ENCODE data around the gene YBEY.
A peak's percentile ranks its signal among the peaks of the same experiment; 100 is the strongest.

The YBEY gene

DNA sequence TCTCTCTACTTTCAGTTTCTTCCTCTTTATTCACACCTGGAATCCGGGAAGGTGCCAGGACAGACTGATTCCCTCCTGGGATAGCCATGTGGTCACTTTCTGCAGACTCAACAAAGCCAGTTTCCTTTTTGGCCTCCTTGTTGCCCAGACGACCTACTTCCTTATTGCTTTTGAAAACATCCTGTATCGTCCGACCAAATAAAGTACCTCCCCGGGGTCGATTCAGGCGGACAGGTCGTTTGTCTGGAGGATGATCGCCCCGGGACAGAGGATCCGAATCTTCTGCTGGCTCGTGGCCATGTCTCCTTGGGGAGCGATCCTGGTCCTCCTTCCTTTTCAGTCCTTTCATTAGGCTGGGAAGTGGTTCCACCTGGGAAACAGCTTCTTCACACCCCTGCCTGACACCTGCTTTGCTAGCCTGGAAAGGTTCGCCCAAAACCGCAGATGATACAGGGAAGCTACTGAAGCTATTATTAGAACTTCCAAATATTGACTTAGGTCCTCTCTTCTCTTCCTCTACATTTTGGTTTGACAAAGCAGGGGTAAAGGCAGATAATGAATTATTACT is 2.0 kb upstream of the YBEY start:
- peaks cover 11 to 52% (median 46%) of the 10 kb centered on the region in 5 donors for H3K4me1 ChIP-seq (ENCODE audit: control insufficient read depth in 5 of 5, insufficient read depth in 5 of 5, low read length in 5 of 5)
- H3K4me3 ChIP-seq (ENCODE audit: low read depth in 1 of 5, low read length in 5 of 5), result peak overlapping the region in 3 of 5 donors; percentile 25 to 42 (median 40)
- H3K36me3 ChIP-seq (ENCODE audit: control insufficient read depth in 5 of 5, insufficient read depth in 5 of 5, low read length in 5 of 5), result peaks cover 0 to 24% (median 20%) of the 10 kb centered on the region in 5 donors
- H3K9me3 ChIP-seq (ENCODE audit: control insufficient read depth in 5 of 5, low read length in 5 of 5), result no peaks in the 10 kb centered on the region
- no peak overlapping the region for H3K27ac ChIP-seq (ENCODE audit: low read depth, low read length)
- H3K27me3 ChIP-seq (ENCODE audit: control insufficient read depth in 5 of 5, insufficient read depth in 4 of 5, low read length in 5 of 5), result no peaks in the 10 kb centered on the region
- peak overlapping the region; percentile 45 to 91 (median 54) for H3K9ac ChIP-seq (ENCODE audit: low read length in 5 of 5)

DNA sequence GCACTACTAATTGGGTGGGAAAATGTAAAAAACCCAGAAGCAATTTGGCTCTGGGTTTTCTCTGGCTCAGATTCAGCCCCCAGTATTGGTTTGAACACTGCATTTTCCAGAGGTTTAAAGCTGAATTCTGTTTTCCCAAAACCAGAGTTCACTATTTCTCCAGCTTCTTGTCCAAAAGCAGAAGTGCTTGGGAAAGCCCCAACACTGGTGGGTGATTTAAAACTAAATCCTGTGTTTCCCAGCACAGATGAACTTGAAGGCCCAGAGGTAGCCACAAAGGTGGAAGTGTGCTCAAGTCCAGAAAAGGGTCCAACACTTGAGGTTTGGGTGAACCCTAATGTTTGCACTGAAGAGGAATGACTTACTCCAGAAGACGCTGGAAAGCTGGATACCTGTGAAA is 1.4 kb upstream of the YBEY start:
- H3K27ac ChIP-seq (ENCODE audit: low read depth, low read length), result no peak overlapping the region
- H3K36me3 ChIP-seq (ENCODE audit: control insufficient read depth in 5 of 5, insufficient read depth in 5 of 5, low read length in 5 of 5), result peaks cover 0 to 19% (median 14%) of the 10 kb centered on the region in 5 donors
- H3K9ac ChIP-seq (ENCODE audit: low read length in 5 of 5), result peak overlapping the region; percentile 25 to 91 (median 90)
- H3K4me1 ChIP-seq (ENCODE audit: control insufficient read depth in 5 of 5, insufficient read depth in 5 of 5, low read length in 5 of 5), result peaks cover 11 to 52% (median 46%) of the 10 kb centered on the region in 5 donors
- H3K4me3 ChIP-seq (ENCODE audit: low read depth in 1 of 5, low read length in 5 of 5), result peak overlapping the region; percentile 74 to 91 (median 81)
- H3K9me3 ChIP-seq (ENCODE audit: control insufficient read depth in 5 of 5, low read length in 5 of 5), result no peaks in the 10 kb centered on the region
- no peaks in the 10 kb centered on the region for H3K27me3 ChIP-seq (ENCODE audit: control insufficient read depth in 5 of 5, insufficient read depth in 4 of 5, low read length in 5 of 5)

DNA sequence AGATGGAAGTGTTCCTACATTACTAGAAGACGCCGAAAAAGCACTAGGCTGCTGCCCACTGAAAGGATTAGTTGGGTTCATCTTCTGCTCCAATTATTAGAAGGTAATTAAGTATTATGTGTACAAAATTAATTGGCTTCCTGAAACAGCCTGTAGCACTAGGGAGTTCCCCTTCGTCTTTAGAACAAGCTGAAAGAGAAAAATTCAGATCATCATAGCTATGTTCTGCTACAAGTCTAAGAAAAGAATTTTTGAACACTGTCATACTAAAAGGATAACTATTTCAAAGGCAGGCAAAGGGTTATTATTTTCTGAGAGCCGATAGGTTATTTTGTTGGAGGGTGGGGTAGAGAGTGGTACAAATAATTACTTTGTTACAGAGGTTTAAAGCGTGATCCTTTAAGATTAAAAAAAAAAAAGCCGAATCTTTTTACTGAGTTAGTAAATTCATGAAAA is 908 bp upstream of the YBEY start, which contains the start of gene MCM3AP:
Gene MCM3AP, minus strand, starts transcription at position 406 of the 456 bp plus-strand sequence. Its CDS starts 325 bp downstream, at position 81.
- H3K36me3 ChIP-seq (ENCODE audit: control insufficient read depth in 5 of 5, insufficient read depth in 5 of 5, low read length in 5 of 5), result peaks cover 0 to 15% (median 9%) of the 10 kb centered on the region in 5 donors
- peak within 1 kb of the TSS; percentile 86 for H3K27ac ChIP-seq (ENCODE audit: low read depth, low read length)
- no peaks in the 10 kb centered on the region for H3K9me3 ChIP-seq (ENCODE audit: control insufficient read depth in 5 of 5, low read length in 5 of 5)
- H3K9ac ChIP-seq (ENCODE audit: low read length in 5 of 5), result peak within 1 kb of the TSS; percentile 88 to 91 (median 90)
- H3K4me3 ChIP-seq (ENCODE audit: low read depth in 1 of 5, low read length in 5 of 5), result peak within 1 kb of the TSS; percentile 80 to 91 (median 85)
- H3K4me1 ChIP-seq (ENCODE audit: control insufficient read depth in 5 of 5, insufficient read depth in 5 of 5, low read length in 5 of 5), result peaks cover 11 to 52% (median 46%) of the 10 kb centered on the region in 5 donors
- no peaks in the 10 kb centered on the region for H3K27me3 ChIP-seq (ENCODE audit: control insufficient read depth in 5 of 5, insufficient read depth in 4 of 5, low read length in 5 of 5)

DNA sequence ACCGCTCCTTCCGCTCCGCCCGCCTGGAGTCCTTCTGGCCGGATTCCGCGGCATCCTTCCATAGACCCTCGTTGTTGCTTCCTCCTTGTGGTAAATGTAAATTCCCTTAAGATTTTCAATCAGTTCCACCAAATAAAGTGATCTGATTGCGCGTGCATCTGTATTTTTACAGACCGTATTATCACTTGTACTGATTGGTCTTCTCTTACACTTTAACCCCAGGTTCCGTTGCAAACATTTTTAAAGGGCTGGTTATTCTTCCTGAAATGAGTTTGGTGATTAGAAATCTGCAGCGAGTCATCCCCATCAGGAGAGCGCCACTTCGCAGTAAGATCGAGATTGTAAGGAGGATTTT is 483 bp downstream of the YBEY start:
- H3K4me1 ChIP-seq (ENCODE audit: control insufficient read depth in 5 of 5, insufficient read depth in 5 of 5, low read length in 5 of 5), result peaks cover 11 to 46% (median 45%) of the 10 kb centered on the region in 5 donors
- H3K4me3 ChIP-seq (ENCODE audit: low read depth in 1 of 5, low read length in 5 of 5), result peak overlapping the region; percentile 80 to 91 (median 85)
- peak overlapping the region in 4 of 5 donors; percentile 17 to 91 (median 89) for H3K9ac ChIP-seq (ENCODE audit: low read length in 5 of 5)
- peaks cover 0 to 16% (median 7%) of the 10 kb centered on the region in 5 donors for H3K36me3 ChIP-seq (ENCODE audit: control insufficient read depth in 5 of 5, insufficient read depth in 5 of 5, low read length in 5 of 5)
- peak overlapping the region; percentile 86 for H3K27ac ChIP-seq (ENCODE audit: low read depth, low read length)
- H3K27me3 ChIP-seq (ENCODE audit: control insufficient read depth in 5 of 5, insufficient read depth in 4 of 5, low read length in 5 of 5), result no peaks in the 10 kb centered on the region
- no peaks in the 10 kb centered on the region for H3K9me3 ChIP-seq (ENCODE audit: control insufficient read depth in 5 of 5, low read length in 5 of 5)

DNA sequence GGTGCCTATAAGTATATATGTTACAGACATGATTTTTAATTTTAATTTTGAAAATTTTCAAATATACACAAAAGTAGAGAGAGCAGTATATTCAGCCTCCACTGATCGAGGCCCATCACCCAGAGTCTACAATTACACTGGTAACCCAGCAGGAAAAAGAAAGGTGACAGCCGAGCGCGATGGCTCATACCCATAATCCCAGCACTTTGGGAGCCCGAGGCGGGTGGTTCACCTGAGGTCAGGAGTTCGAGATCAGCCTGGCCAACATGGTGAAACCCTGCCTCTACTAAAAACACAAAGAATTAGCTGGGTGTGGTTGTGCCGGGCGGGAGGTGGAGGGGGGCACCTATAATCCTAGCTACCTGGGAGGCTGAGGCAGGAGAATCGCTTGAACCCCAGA is 1.4 kb downstream of the YBEY start:
- Histone ChIP-seq H3K27ac (ENCODE audit: low read depth, low read length) (no peak overlapping the region), H3K9ac (ENCODE audit: low read length in 5 of 5) (no peak overlapping the region)

DNA sequence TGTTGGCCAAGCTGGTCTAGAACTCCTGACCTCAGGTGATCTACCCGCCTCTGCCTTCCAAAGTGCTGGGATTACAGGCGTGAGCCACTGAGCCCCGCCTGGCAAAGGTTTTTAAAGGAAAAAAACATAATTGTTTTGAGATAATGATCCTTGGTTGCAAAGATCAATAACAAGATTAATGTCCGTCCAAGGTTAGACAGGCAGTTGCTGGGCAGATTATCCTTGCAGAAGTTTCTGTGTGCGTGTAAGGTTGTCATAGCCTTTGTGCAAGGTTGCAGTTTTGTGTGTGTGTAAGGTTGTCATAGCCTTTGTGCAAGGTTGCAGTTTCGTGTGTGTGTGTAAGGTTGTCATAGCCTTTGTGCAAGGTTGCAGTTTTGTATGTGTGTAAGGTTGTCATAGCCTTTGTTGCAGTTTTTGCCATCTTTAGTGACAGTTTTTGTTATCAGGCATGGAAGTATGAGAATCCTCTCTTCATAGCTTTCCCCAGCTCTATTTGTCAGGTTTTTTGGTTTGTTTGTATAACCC is 3.6 kb downstream of the YBEY start:
- peaks cover 0 to 4% (median 0%) of the 10 kb centered on the region in 5 donors for H3K27me3 ChIP-seq (ENCODE audit: control insufficient read depth in 5 of 5, insufficient read depth in 4 of 5, low read length in 5 of 5)
- no peak overlapping the region for H3K9ac ChIP-seq (ENCODE audit: low read length in 5 of 5)
- H3K27ac ChIP-seq (ENCODE audit: low read depth, low read length), result no peak overlapping the region
- no peak overlapping the region for H3K4me3 ChIP-seq (ENCODE audit: low read depth in 1 of 5, low read length in 5 of 5)
- peaks cover 0 to 17% (median 10%) of the 10 kb centered on the region in 5 donors for H3K36me3 ChIP-seq (ENCODE audit: control insufficient read depth in 5 of 5, insufficient read depth in 5 of 5, low read length in 5 of 5)
- H3K4me1 ChIP-seq (ENCODE audit: control insufficient read depth in 5 of 5, insufficient read depth in 5 of 5, low read length in 5 of 5), result peaks cover 9 to 23% (median 19%) of the 10 kb centered on the region in 5 donors
- H3K9me3 ChIP-seq (ENCODE audit: control insufficient read depth in 5 of 5, low read length in 5 of 5), result no peaks in the 10 kb centered on the region

More for the DNA sequence above, 1.4 kb downstream of the YBEY start:
- Histone ChIP-seq H3K4me3 (ENCODE audit: low read depth in 1 of 5, low read length in 5 of 5) (no peak overlapping the region), H3K4me1 (ENCODE audit: control insufficient read depth in 5 of 5, insufficient read depth in 5 of 5, low read length in 5 of 5) (peaks cover 16 to 42% (median 37%) of the 10 kb centered on the region in 5 donors), H3K36me3 (ENCODE audit: control insufficient read depth in 5 of 5, insufficient read depth in 5 of 5, low read length in 5 of 5) (peaks cover 0 to 23% (median 12%) of the 10 kb centered on the region in 5 donors), H3K27me3 (ENCODE audit: control insufficient read depth in 5 of 5, insufficient read depth in 4 of 5, low read length in 5 of 5) (no peaks in the 10 kb centered on the region), H3K9me3 (ENCODE audit: control insufficient read depth in 5 of 5, low read length in 5 of 5) (no peaks in the 10 kb centered on the region)

DNA sequence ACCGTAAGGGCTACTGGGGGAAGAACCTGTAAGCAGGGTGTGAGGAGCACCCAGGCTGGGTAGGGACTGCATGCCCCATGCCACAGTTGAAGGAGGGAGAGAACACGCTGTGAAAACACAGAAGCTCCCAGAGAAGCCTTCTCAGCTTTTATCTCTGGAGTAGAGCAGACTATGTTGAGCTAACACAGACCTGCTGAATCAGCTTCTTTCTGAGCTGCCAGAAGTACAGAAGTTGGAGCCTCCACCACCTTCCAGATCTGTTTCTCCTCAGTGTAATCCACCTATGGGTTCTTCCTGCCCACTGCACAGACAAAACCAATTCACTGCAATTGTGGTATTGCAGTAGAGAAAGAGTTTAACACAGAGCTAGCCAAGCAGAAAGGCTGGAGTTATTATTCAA is 5.4 kb downstream of the YBEY start:
- peaks cover 0 to 4% (median 0%) of the 10 kb centered on the region in 5 donors for H3K27me3 ChIP-seq (ENCODE audit: control insufficient read depth in 5 of 5, insufficient read depth in 4 of 5, low read length in 5 of 5)
- H3K36me3 ChIP-seq (ENCODE audit: control insufficient read depth in 5 of 5, insufficient read depth in 5 of 5, low read length in 5 of 5), result peaks cover 0 to 17% (median 10%) of the 10 kb centered on the region in 5 donors
- H3K9ac ChIP-seq (ENCODE audit: low read length in 5 of 5), result no peak overlapping the region
- no peak overlapping the region for H3K4me3 ChIP-seq (ENCODE audit: low read depth in 1 of 5, low read length in 5 of 5)
- H3K27ac ChIP-seq (ENCODE audit: low read depth, low read length), result no peak overlapping the region
- peaks cover 11 to 29% (median 23%) of the 10 kb centered on the region in 5 donors for H3K4me1 ChIP-seq (ENCODE audit: control insufficient read depth in 5 of 5, insufficient read depth in 5 of 5, low read length in 5 of 5)
- H3K9me3 ChIP-seq (ENCODE audit: control insufficient read depth in 5 of 5, low read length in 5 of 5), result no peaks in the 10 kb centered on the region

DNA sequence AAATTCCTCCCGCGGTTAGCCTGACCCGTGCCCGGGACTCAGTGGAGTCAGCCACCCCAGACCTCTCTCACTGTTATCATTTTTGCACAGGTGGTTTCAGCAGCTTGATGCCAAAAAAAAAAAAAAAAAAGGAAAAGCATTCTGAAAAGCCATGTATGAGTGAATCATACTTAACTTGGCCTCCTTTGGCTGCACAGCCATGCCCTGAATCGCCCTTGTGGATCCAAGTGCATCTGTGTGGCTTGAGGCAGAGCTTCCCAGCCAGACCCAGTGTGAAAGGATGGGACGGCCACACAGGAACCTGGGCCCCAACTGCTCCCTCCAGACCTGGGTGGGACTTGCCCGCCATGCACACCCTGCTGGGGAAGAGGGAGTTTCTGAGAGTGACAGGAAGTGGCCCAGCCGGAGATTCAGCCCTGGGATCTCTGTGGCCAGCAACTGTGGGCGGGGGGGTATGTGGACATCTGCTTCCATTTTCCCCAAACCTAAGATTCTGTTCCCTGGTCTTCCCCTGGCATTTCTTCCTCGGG is 8.6 kb downstream of the YBEY start:
- Histone ChIP-seq H3K27ac (ENCODE audit: low read depth, low read length) (peak overlapping the region; percentile 65), H3K27me3 (ENCODE audit: control insufficient read depth in 5 of 5, insufficient read depth in 4 of 5, low read length in 5 of 5) (peaks cover 0 to 4% (median 0%) of the 10 kb centered on the region in 5 donors), H3K36me3 (ENCODE audit: control insufficient read depth in 5 of 5, insufficient read depth in 5 of 5, low read length in 5 of 5) (peaks cover 0 to 16% (median 10%) of the 10 kb centered on the region in 5 donors), H3K9me3 (ENCODE audit: control insufficient read depth in 5 of 5, low read length in 5 of 5) (no peaks in the 10 kb centered on the region), H3K4me3 (ENCODE audit: low read depth in 1 of 5, low read length in 5 of 5) (no peak overlapping the region), H3K9ac (ENCODE audit: low read length in 5 of 5) (peak overlapping the region in 1 of 5 donors; percentile 16), H3K4me1 (ENCODE audit: control insufficient read depth in 5 of 5, insufficient read depth in 5 of 5, low read length in 5 of 5) (peaks cover 11 to 31% (median 25%) of the 10 kb centered on the region in 5 donors)

DNA sequence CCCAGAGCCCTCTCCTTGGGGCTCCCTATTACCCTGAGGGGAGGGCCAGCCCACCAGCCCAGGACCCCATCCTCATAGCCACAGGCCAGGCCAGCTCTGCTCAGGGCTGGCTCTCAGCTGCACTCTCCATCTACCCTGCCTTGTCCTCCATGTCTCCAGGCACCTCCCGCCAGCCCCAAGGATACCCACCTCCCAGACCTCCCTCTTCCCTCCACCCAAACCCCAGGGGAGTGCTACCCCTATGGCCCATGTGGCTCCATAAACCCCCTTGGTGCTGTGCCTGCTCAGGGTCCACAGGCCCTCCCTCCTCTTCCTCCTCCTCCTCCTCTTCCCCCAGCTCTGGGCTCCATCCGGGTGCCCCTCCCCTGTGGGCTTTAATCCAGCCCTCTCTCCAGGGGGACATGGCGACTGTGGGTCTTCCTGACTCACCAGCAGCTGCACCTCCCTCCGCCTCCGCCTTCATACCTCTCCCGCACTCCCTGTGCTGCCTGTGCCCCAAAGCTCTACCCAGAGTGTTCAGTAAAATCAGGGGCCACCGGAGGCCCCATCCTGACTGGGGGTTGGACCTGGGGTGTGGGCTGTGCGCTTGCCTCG is 9.1 kb downstream of the YBEY start:
- H3K9me3 ChIP-seq (ENCODE audit: control insufficient read depth in 5 of 5, low read length in 5 of 5), result no peaks in the 10 kb centered on the region
- H3K4me3 ChIP-seq (ENCODE audit: low read depth in 1 of 5, low read length in 5 of 5), result no peak overlapping the region
- peaks cover 0 to 4% (median 0%) of the 10 kb centered on the region in 5 donors for H3K27me3 ChIP-seq (ENCODE audit: control insufficient read depth in 5 of 5, insufficient read depth in 4 of 5, low read length in 5 of 5)
- peak overlapping the region in 1 of 5 donors; percentile 16 for H3K9ac ChIP-seq (ENCODE audit: low read length in 5 of 5)
- peaks cover 0 to 15% (median 10%) of the 10 kb centered on the region in 5 donors for H3K36me3 ChIP-seq (ENCODE audit: control insufficient read depth in 5 of 5, insufficient read depth in 5 of 5, low read length in 5 of 5)
- peak overlapping the region; percentile 65 for H3K27ac ChIP-seq (ENCODE audit: low read depth, low read length)
- peaks cover 11 to 31% (median 25%) of the 10 kb centered on the region in 5 donors for H3K4me1 ChIP-seq (ENCODE audit: control insufficient read depth in 5 of 5, insufficient read depth in 5 of 5, low read length in 5 of 5)
